Right lung (tissue), 5 donors: Measurements from ENCODE around the gene ARHGAP25. TPM values are rescaled to one million over a fixed set of nuclear protein-coding genes. Genes with fewer than 3 reads are reported as not detected.

Experiments used
- DNase-seq, 2 donors: peaks; one replicate each; pipeline ENCODE4 v3.0.0-alpha.2; 2013
- polyA plus RNA-seq, 5 donors: library from polyadenylated mRNA; unstranded; fragments of 120-200 nt; gene quantifications; one replicate each; pipeline versions ENCODE4 v1.2.1 to v1.2.3, GENCODE V29; 2013; ENCODE audit warnings: inconsistent platforms in 1 of 5, low replicate concordance in 1 of 5; ENCODE audit not compliant: insufficient read length in 5 of 5, insufficient read depth in 1 of 5

Gene ARHGAP25
- polyA plus RNA-seq, 5 donors, result 6.1 to 8.9 (median 6.9) TPM

DNA sequence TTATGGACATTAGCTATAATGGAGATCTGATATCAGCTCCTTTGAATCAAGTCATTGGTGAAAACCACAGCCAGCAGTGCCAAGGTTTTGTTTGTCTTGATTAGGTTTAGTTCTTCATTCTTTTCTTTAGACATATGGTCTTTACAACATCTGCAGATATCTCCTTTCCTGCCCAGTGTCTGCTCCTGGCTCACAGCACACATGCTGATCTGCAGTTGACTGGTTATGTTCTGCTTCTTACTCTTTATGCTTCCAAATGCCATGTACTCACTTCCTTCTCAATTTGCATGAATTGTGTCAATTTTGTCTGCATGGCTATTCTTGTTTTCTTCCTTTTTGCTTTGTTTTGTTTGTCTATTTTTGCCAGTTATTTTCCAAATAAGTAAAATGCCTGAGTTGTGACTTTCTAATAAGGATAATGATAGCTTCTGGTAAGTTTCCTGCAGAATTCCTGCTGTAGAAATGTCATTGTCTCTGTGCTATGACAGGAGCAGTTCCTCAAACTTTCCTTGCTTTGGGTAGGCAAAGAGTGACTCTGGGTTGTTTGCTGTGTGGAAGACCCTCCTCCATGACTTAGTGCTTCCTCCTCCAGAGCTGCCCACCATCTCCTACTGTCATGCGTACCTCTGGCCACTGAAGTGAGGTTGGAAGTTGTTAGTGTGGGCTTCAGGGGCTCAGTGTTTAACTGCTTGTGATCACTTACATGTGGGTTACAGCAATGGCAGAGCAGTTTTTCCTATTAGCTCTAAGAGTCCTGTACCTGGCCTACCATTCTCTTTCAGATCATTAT lies 8.2 kb downstream of the ARHGAP25 start:
- no peak for DNase-seq

GRCh38 chr2:68743531-68743930 lies 8.9 kb downstream of the ARHGAP25 start:
- no peak for DNase-seq

DNA sequence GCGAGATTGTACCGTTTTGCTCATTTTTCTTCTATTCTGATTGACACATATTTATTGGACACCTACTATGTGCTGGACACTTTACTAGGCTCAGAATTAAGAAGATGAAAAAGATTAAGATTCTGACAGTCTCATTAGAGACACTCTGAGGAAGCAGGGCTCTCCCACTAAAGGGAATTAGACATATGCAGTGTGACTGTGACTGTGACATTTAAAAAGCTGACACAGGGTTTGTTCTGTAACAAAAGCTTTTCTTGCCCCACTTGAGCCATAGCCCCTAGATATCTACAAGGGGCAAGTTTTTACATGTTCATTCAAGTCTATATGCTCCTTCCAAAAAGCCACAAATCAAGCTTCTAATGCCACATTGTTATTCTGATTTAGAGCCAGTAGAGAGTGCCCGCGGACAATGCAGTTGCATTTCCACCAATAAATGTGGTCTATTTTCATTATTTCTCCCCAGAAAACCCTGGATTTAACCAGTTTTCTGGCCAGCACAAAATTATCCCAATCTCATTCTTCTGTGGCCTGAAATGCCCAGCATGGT lies 9.8 kb downstream of the ARHGAP25 start:
- no peak for DNase-seq

- DNase-seq, result no peak
Measured at GRCh38 chr2:68745006-68745405, 10.4 kb downstream of the ARHGAP25 start.

DNA sequence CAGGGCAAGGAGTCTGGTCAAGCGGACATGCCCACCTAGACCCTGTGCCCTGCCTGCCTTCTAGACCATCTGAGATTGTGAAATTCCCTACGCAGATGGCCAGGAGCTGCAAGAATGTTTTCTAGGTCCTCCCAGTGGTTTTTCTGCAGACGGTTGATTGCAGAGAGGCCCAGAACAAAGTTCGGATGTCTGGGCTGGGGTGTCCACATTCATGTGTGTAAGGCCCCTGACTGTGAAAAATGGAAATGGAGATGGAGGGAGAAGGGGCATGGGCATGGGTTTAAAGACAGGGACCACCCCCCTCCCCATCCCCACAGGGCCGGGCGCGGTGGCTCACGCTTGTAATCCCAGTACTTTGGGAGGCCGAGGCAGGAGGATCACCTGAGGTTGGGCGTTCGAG lies 11.8 kb downstream of the ARHGAP25 start:
- no peak for DNase-seq

GRCh38 chr2:68747413-68747812 lies 12.8 kb downstream of the ARHGAP25 start:
- no peak for DNase-seq

GRCh38 chr2:68747900-68748299 lies 13.3 kb downstream of the ARHGAP25 start:
- DNase-seq, result no peak

DNA sequence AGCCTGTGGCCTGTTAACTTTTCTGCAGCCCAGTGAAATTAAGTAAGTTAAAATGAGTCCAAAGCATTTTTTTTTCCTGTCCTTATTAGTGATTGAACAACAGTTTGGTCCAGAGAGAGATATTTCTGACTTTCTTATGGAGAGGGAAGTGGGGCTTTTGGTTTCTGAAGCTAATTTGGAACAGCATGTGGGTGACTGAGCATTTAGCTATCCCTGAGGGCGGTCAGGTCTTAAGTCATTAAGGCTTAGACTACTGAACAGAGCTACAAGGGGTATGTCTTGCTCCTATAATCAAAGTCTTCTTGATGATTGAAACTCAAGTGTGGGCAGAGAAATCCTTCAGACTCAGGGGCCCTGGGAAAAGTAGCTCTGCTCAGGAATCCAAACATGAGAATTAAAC lies 14.0 kb downstream of the ARHGAP25 start:
- DNase-seq, result no peak

DNA sequence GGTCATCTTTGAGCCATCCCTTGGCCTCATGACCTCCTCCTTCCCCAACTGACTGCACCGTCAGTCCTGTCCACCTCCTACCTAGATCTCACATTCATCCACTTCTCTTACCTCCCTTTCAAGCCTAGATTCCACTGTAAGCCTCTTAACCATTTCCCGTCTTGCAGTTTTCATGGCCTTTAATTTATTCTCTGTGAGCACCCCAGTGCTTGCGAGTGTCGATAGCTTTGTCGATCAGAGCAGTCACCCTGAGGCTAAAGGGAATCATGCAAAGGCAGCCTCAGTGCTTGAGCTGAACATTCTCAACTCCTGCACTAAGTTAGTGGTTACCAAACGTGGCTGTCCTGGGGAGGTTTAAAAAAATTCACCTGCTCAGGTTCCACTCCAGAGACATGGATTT lies 14.7 kb downstream of the ARHGAP25 start:
- DNase-seq, result no peak

DNA sequence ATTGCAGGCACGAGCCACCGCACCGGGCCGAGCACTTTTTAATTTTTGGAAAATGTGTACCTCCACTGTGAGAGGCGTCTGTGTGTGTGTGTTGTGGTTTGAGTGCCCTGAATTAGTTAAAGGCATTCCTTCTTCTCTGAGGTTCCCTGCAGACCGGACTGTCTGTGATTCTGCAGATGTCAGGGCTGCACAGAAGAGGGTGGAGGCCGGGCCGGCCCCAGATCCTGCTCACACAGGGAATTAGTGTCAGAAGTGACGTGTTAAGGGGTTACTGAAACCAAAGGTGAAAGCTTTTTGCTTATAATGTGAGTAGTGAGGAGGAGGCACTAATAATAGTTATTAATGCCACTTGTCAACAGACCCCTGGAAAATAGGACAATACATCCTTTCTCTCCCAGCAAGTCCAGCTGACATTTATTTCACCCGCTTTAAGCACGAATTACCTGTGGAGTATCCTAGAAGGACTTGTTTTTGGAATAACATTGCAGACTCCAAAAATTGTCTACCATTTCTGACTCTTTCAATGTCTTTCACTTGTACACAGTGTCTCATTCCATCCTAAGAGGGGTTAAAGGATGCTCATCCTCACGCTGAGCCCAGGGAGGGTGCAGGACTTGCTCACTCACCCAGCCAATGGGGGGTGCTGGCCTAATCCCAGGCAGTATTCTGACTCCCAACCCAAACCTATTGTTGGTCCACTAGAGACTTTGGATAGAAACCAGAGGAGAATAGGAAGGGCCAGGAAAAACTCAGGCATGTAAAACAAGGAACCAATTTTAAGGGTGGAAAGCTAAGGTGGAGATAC lies 16.2 kb downstream of the ARHGAP25 start:
- no peak for DNase-seq

GRCh38 chr2:68751397-68752339 lies 17.1 kb downstream of the ARHGAP25 start:
- peak; percentile 78 to 84 for DNase-seq

DNA sequence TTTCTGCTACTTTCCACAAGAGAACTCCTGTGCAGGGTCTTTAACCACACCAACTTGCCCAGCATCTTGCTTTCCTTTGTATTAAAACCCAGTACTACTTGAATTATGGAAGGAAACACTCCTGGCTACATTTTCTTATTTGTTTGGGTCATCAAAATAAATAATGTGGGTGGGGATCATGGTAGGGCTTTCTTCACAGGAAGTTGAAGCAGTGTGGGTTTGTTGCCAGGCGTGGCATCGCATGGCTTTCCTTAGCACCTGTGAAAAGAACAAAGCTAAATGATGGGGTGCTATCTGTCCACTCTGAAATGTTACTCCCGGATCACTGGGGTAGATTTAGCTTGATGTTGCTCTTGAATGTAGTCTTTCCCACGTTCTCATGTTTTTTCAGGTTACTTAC lies 18.7 kb downstream of the ARHGAP25 start:
- no peak for DNase-seq

- DNase-seq, result no peak
Measured at GRCh38 chr2:68755071-68755470, 20.5 kb downstream of the ARHGAP25 start.

GRCh38 chr2:68756178-68756577 lies 21.6 kb downstream of the ARHGAP25 start:
- DNase-seq, result no peak

DNA sequence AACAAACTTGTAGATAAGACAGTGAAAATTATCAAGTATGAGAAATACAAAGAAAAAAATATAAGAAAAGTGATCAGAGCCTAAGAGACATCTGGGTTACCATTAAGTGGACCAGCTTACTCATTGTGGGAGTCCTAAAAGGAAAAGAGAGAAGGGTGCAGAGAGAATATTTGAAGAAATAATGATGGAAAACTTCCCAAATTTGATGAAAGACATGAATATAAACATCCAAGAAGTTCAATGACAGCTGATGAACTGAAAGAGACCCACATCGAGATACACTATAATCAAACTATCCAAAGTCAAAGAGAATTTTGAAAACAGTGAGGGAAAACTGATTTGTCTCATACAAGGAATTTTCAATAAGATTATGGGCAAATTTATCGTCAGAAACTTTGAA lies 22.5 kb downstream of the ARHGAP25 start:
- DNase-seq, result no peak

- DNase-seq, result no peak
Measured at GRCh38 chr2:68762100-68762499, 27.5 kb downstream of the ARHGAP25 start.

- DNase-seq, result no peak
Measured at GRCh38 chr2:68762665-68763064, 28.1 kb downstream of the ARHGAP25 start.

- no peak for DNase-seq
Measured at GRCh38 chr2:68764041-68764805, 29.6 kb downstream of the ARHGAP25 start.

- DNase-seq, result no peak
Measured at GRCh38 chr2:68764806-68765311, 30.2 kb downstream of the ARHGAP25 start.

DNA sequence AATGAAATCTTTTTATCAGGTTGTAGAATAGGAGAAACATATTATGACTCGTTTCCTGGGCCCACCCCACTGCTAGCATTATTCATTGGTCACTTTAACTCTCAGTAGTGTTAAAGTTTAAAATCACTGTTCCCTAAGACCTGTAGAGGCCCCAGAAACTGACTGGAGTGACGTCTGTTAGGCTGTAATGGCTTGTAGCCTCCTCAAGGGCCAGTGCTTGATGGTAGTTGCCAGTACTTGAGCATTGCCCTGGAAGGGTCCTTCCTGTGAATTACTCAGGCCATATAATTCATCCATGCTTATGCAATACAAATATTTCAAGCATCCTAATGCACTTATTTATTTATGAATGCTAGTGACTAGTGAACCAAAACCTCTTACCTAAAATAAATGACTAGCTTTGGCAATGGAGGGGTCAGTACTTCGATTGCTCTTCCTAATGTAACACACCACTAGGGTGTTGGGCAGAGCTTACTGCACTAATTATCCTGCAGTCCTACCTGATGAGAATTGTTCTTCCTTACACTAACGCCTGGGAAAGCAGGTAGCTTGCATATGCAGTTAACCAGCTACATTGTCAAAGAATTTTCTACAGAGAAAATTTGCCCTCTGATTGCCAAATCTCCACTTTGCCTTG lies 31.2 kb downstream of the ARHGAP25 start:
- no peak for DNase-seq
